Amniotic stem cell (primary cell): Measurements from ENCODE around the gene NTNG2.
"Not testable (repeated sequence)": the region's sequence is repeated elsewhere in the genome, so short reads cannot be mapped to it uniquely, and the experiment has no call there.

ENCODE experiments used
- DNase-seq: peaks from one replicate; lab custom pipeline; 2025; lab: John Stamatoyannopoulos, UW

NTNG2 gene

GRCh38 chr9:132161743-132162184 lies at the start of gene NTNG2:
NTNG2 (plus strand) TSS chr9:132162058; CDS start chr9:132166832, 4,774 bp downstream.
- DNase-seq: no peak

- DNase-seq: peak; percentile 8
These were observed 47.7 kb upstream of the NTNG2 start for GRCh38 chr9:132114102-132114707.

GRCh38 chr9:132116583-132116982 lies 45.3 kb upstream of the NTNG2 start:
- DNase-seq: no peak

- DNase-seq: no peak
These were observed 44.2 kb upstream of the NTNG2 start for GRCh38 chr9:132117694-132118093.

- no peak for DNase-seq
These were observed 40.8 kb upstream of the NTNG2 start for GRCh38 chr9:132121021-132121420.

- no peak for DNase-seq
These were observed 37.1 kb upstream of the NTNG2 start for GRCh38 chr9:132124800-132125199.

- no peak for DNase-seq
These were observed 36.5 kb upstream of the NTNG2 start for GRCh38 chr9:132125361-132125760.

- no peak for DNase-seq
These were observed 35.7 kb upstream of the NTNG2 start for GRCh38 chr9:132125944-132126679.

GRCh38 chr9:132126680-132127236 lies 35.1 kb upstream of the NTNG2 start:
- no peak for DNase-seq

- DNase-seq: no peak
These were observed 33.8 kb upstream of the NTNG2 start for GRCh38 chr9:132127888-132128534.

GRCh38 chr9:132129535-132129934 lies 32.3 kb upstream of the NTNG2 start:
- DNase-seq: no peak

- DNase-seq: not testable (repeated sequence)
These were observed 27.8 kb upstream of the NTNG2 start for GRCh38 chr9:132134085-132134484.

GRCh38 chr9:132135456-132135855 lies 26.4 kb upstream of the NTNG2 start:
- no peak for DNase-seq

GRCh38 chr9:132136151-132136780 lies 25.6 kb upstream of the NTNG2 start:
- no peak for DNase-seq

- no peak for DNase-seq
These were observed 20.4 kb upstream of the NTNG2 start for GRCh38 chr9:132141344-132141947.

GRCh38 chr9:132141948-132142594 lies 19.8 kb upstream of the NTNG2 start:
- no peak for DNase-seq

GRCh38 chr9:132142924-132143323 lies 18.9 kb upstream of the NTNG2 start:
- no peak for DNase-seq

- DNase-seq: no peak
These were observed 18.5 kb upstream of the NTNG2 start for GRCh38 chr9:132143359-132143758.

GRCh38 chr9:132144708-132145365 lies 17.0 kb upstream of the NTNG2 start:
- no peak for DNase-seq

GRCh38 chr9:132146039-132146438 lies 15.8 kb upstream of the NTNG2 start:
- no peak for DNase-seq

GRCh38 chr9:132146575-132146974 lies 15.3 kb upstream of the NTNG2 start:
- no peak for DNase-seq
